ENCODE results near the gene BICRAL.
"Not testable (repeated sequence)": the region's sequence is repeated elsewhere in the genome, so short reads cannot be mapped to it uniquely, and the experiment has no call there.

BICRAL gene

GRCh38 chr6:42797696-42798095, 15.8 kb downstream of the BICRAL start:
- DNase-seq, result not testable (repeated sequence)

GRCh38 chr6:42805297-42805861, 23.5 kb downstream of the BICRAL start:
- DNase-seq, result no peak

- DNase-seq, result not testable (repeated sequence)
Measured at GRCh38 chr6:42806359-42806758, 24.5 kb downstream of the BICRAL start.

DNA sequence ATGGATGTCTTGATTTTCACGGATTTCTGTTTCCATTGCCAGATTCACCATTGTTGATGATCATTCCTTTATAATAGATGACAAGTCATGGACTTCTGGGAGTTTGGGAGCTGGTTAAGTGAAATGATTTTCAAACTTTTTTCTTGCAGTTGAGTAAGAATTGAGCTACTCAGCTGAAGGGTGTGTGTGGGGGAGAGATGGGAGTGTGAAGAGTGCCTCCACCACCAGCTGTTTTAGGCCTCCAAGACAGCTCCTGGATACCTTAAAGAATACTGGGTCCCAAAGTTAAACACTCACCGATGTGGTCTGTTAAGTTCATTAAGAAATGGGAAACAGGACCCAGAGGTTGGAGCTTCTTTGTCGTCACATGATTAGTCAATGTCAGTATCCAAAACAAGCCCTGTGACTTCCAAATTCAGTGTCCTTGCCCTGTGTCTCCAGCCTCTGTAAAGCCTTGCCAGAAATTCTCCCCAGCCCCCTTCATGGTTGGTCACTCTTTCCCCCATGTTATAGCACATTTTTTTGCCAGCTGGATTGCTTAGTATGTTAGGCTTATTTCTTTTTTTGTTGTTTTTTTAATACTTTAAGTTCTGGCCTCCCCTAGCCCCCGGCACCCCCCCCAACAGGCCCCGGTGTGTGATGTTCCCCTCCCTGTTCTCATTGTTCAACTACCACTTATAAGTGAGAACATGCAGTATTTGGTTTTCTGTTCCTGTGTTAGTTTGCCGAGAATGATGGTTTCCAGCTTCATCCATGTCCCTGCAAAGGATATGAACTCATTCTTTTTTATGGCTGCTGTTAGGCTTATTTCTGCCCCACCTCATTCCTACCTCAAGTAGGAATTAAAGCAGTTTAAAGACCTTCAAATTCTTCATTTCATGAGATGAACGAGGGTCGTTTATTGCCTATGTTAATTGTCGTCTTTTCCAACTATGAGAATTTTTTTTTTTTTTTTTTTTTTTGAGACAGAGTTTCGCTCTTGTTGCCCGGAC, 26.9 kb downstream of the BICRAL start:
- DNase-seq, result no peak

- DNase-seq, result no peak
Measured at GRCh38 chr6:42813074-42813645, 31.3 kb downstream of the BICRAL start.

GRCh38 chr6:42813906-42814444, 32.1 kb downstream of the BICRAL start:
- no peak for DNase-seq

- not testable (repeated sequence) for DNase-seq
Measured at GRCh38 chr6:42815726-42816125, 33.9 kb downstream of the BICRAL start.

GRCh38 chr6:42817907-42818306, 36.1 kb downstream of the BICRAL start:
- DNase-seq, result no peak

DNA sequence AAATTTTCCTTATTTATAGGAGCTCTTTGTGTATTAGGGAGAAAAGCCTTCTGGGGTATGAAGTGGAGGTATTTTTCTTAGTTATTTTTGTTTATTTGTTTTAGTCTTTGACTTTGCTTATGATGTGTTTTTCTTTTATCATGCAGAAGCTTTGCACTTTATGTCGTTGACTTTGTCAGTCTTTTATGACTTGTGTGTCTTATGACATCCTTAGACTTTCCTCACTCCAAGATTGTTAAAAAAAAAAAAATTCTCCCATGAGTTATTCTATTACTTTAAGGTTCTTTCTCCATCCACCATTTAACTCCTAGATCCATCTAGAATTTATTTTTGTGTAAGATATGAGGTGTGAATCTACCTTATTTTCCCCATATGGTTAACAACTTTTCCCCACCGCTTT, 36.6 kb downstream of the BICRAL start:
- no peak for DNase-seq

- DNase-seq, result no peak
Measured at GRCh38 chr6:42818878-42819277, 37.0 kb downstream of the BICRAL start.

DNA sequence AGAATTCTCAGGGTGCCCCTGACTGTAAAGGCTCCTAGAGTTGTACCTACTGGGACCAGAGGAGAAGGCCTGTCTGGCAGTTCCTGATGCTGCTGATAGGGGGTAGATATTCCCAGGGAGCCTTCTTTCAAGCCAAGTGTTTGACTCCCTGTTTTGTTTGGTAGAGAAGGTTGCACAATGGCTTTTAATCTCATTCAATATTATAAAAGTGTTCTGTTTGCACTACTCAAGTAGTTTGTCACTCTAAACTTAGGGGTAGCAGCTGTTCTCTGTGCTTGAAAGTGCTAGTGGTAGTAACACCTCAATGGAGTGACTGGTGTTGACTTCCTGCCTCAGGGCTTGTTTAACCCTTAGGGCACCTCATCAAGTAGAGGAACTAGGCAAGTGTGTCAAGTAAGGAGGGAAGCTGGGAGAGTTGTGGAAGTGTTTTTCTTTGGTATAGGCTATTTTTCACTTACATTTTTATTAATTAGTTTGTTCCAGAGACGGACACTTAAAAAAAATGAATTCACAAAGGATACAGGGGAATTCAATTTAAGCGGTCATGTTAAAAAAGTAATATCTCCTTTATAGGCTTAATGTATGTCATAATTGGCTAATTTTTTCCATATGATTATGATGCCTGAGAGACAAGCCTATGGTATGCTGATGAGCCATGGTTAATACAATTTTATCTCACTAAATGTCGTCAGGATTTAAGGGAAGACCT, 38.1 kb downstream of the BICRAL start:
- no peak for DNase-seq

- no peak for DNase-seq
Measured at GRCh38 chr6:42820512-42821340, 38.9 kb downstream of the BICRAL start.

DNA sequence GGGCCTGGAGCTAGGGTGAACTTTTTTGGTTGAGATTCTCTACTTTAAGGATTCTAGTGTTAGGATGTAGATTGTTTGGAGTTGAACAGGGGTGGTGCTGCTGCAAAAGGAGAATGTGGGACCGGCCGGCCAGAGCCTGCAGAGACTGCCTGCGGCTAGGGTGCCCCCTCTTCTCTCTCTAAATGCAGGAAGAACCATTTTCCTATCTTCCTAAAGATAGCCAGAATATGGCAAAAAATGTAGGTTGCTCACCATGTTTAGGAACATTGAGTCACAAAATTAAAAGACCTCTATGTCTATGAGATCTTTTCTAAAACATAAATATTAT, 39.5 kb downstream of the BICRAL start:
- no peak for DNase-seq

- DNase-seq, result no peak
Measured at GRCh38 chr6:42821846-42822245, 40.0 kb downstream of the BICRAL start.

GRCh38 chr6:42829561-42830092, 47.8 kb downstream of the BICRAL start:
- DNase-seq, result no peak

GRCh38 chr6:42831237-42831636, 49.4 kb downstream of the BICRAL start:
- no peak for DNase-seq

DNA sequence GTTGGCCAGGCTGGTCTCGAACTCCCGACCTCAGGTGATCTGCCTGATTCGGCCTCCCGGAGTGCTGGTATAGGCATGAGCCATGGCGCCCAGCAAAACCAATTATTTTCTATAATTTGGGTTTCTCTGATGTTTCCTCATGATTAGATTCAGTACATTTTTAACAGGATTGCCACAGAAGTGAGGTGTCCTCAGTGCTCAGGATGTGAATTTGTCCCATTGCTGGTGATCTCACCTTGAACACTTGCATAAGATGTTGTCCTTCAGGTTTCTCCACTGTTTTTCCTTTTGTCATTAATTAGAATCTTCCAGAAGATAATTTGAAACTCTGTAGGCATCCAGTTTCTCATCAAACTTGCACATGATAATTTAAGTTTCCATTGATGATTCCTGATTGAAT, 52.2 kb downstream of the BICRAL start:
- DNase-seq, result no peak

DNA sequence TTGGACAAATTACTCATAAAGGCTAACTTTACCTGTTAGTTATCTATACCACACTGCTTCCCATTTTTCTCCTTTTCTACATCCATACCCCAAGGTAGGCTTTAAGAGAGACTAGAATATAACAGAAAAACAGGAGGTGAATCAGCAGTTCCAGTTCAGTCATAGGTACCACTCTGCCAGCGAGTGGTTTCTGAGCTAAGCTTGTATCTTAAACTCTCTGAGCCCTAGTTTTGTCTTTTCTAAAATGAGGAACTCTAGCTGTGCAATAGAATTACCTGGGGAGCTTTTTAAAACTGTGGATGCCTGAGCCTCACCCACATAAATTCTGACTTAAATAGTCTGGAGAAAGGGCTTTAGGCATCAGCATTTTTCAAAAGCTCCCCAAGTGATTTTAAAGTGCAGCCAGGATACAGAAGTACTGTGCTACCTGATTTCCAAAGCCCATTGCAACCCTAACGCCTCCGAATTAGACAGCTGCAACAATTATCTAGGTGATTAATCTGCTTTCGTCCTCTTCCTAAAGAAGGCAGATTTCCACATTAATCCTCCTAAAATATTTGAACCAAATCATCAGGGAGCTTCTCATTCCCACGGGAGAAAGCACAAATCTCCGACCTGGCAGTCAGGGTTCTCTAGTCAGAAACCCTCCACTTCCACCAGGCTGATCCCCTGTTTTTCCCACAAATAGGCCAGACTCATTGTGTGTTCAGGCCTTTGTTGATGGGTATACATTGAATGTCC, 60.2 kb downstream of the BICRAL start:
- DNase-seq, result no peak

DNA sequence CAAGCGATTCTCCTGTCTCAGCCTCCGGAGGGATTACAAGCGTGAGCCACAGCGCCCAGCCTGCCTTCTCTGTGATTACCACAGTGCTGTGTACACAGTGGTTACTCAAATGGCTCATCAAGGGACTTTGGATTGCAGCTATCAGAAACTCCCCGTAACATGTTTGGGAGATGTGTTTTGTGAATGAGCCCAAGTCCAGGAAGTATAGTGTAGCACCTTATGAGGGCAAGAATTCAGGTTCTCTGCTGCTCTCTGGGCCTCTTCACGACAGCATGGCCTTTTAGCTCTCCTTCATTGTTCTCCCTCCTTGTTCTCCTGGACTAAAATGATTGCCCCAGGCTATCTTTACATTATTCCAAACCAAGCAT, 63.5 kb downstream of the BICRAL start:
- no peak for DNase-seq

DNA sequence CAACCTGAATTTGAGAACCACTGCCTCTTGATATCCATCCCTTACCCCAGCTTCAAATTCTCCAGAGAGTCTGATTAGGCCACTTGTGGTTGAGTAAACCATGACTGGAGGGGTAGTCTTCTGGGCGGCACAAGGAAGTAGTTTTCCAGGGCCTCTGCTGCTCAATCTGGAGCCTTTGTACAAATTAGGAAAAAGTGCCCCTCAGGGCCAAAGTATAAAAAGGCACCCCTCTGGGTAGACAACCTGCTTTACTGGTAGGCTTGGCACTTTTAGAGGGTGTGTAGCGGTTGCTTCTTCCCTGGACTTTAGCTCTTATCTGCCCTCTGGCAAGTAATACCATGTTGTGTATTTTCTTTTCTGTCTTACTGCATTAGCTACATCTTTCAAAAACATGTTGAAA, 64.7 kb downstream of the BICRAL start:
- DNase-seq, result no peak

DNA sequence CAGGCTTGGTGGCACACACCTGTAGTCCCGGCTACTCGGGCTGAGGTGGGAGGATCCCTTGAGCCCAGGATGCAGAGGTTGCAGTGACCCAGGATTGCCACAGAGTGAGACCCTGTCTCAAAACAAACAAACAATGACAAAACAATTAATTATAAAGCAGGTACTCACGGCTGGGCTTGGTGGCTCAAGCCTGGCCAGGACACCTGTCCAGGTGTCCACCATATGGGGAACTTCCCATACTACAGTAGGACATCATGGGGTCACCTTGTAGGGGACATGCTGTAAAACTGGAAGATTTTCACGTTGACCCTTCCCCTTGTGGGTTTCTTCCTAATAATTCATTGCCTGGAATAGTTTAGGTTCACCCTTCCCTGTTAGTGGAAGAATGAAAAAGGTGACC, 66.8 kb downstream of the BICRAL start:
- DNase-seq, result no peak

Data from activated CD8-positive, alpha-beta memory T cell treated with anti-CD3 and anti-CD28 coated beads, Interleukin-2, amount 50 U/mL, for 48 hours (primary cell).